Fibroblast of lung (primary cell): Measurements from ENCODE around the gene ARHGAP42.

ENCODE experiments used
- CTCF ChIP-seq, 2 donors: IDR thresholded peaks in 1 of 2; conservative IDR thresholded peaks in 1 of 2; 1 replicate in 1 of 2; 2 replicates in 1 of 2; pipeline ENCODE4 v1.5.1; 2011 to 2012; ENCODE audit warnings: low read length in 2 of 2, control low read depth in 1 of 2, inconsistent platforms in 1 of 2, low read depth in 1 of 2, mild to moderate bottlenecking in 1 of 2
- EZH2 ChIP-seq: IDR thresholded peaks from 2 replicates; pipeline ENCODE4 v1.5.1; 2012; ENCODE audit warnings: low read length, control low read depth, mild to moderate bottlenecking; ENCODE audit errors: missing control alignments

- no peak for TF ChIP-seq CTCF (conservative IDR thresholded peaks at IDR 0.05 in 1 of 2, IDR thresholded peaks at IDR 0.05 in 1 of 2; ENCODE audit: low read depth in 1 of 2, low read length in 2 of 2)
- no peak for TF ChIP-seq EZH2
These were observed 201.7 kb downstream of the ARHGAP42 start for GRCh38 chr11:100888836-100889235.
